Adrenal gland (tissue), 5 donors: ENCODE data around the gene CREG2.

Source experiments
- POLR2A ChIP-seq, 2 donors: fragments of 450-650 bp; IDR thresholded peaks; one replicate each; pipeline ENCODE4 v1.6.1; 2017; ENCODE audit warnings: antibody characterized with exemption in 2 of 2, mild to moderate bottlenecking in 2 of 2, moderate library complexity in 1 of 2
- TF ChIP-seq, protein P1 (sequence below), 6 experiments: fragments of 450-650 bp in 4 of 6; fragments of 200-600 bp in 2 of 6; sonication (generic) in 1 of 6; IDR thresholded peaks; 1 replicate in 5 of 6; 2 replicates in 1 of 6; pipeline versions ENCODE4 v1.5.1 to v1.8.0; 2016 to 2021; ENCODE audit warnings: antibody characterized with exemption in 6 of 6, mild to moderate bottlenecking in 2 of 6, moderate library complexity in 1 of 6
- donor health status: DM: no; HTN: no; CAD: no.

DNA sequence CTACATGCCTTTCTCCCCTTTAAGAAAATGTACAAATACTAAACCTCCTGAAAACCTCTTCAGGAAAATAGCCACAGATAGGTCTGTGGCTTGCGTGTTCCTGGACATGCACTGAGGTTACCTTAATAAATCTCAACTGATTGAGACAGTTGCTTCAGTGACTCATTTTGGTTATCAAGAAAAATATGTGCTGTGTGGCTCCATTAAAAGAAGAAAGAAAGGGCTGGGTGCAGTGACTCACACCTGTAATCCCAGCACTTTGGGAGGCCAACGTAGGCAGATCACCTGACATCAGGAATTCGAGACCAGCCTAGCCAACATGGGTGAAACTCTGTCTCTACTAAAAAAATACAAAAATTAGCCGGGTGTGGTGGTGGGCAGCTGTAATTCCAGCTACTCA, 27.1 kb downstream of the CREG2 start:
- TF ChIP-seq, protein P1, sequence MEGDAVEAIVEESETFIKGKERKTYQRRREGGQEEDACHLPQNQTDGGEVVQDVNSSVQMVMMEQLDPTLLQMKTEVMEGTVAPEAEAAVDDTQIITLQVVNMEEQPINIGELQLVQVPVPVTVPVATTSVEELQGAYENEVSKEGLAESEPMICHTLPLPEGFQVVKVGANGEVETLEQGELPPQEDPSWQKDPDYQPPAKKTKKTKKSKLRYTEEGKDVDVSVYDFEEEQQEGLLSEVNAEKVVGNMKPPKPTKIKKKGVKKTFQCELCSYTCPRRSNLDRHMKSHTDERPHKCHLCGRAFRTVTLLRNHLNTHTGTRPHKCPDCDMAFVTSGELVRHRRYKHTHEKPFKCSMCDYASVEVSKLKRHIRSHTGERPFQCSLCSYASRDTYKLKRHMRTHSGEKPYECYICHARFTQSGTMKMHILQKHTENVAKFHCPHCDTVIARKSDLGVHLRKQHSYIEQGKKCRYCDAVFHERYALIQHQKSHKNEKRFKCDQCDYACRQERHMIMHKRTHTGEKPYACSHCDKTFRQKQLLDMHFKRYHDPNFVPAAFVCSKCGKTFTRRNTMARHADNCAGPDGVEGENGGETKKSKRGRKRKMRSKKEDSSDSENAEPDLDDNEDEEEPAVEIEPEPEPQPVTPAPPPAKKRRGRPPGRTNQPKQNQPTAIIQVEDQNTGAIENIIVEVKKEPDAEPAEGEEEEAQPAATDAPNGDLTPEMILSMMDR (IDR thresholded peaks at IDR 0.05) = no peak
- TF ChIP-seq POLR2A (IDR thresholded peaks at IDR 0.05) = no peak
